Fibroblast of the aortic adventitia (primary cell): ENCODE data around the gene OR52E5. TPM values are rescaled to one million over a fixed set of nuclear protein-coding genes. Genes with fewer than 3 reads are reported as not detected.
A peak's percentile ranks its signal among the peaks of the same experiment; 100 is the strongest.

Source experiments
- DNase-seq: peaks from one replicate; pipeline ENCODE4 v3.0.0-alpha.2; 2010; ENCODE audit warnings: low read depth
- H3K4me3 ChIP-seq: 2 replicates; pipeline ENCODE4 v1.5.1; 2011; ENCODE audit warnings: low read depth, mild to moderate bottlenecking, control low read depth, low read length, moderate library complexity
- CTCF ChIP-seq: IDR thresholded peaks from 2 replicates; pipeline ENCODE4 v1.5.1; 2011; ENCODE audit warnings: mild to moderate bottlenecking, low read length, control low read depth, inconsistent platforms; ENCODE audit not compliant: insufficient read depth
- total RNA-seq: library from RNA; depleted of rRNA; stranded (reverse); fragments of >200 nt; gene quantifications from 2 replicates; pipeline ENCODE4 v1.2.3, GENCODE V29; 2012; ENCODE audit warnings: low replicate concordance

OR52E5 gene
- total RNA-seq, 1 donor, result not detected

DNA sequence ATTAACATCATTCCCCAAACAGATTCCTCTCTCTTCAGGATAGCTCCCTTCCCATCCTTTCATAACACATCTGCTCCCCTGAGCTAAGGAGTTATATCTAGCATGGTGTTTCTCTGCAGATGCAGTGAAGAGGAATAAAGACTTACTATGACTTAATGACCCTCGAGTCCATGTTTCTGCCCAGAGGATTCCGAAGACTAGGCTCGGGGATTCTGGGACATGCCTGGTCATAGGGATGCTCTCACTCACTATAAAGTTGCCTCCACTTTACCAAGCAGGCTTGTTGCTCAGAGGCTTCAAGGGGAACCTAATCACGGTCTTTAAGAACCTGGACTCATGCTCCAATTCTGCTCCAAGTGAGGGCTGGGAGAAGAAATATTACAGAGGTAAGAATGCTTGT is 12.7 kb upstream of the OR52E5 start, which contains the start of gene OR52E4:
OR52E4 (plus strand) TSS at position 301 of the 400 bp plus-strand sequence. CDS start 3,664 bp downstream, outside the sequence.
- H3K4me3 ChIP-seq, result no peak within 1 kb of the TSS
- no peak for TF ChIP-seq CTCF
- no peak for DNase-seq

- no peak for DNase-seq
- H3K4me3 ChIP-seq, result no peak overlapping the region
- no peak for TF ChIP-seq CTCF
Measured at GRCh38 chr11:5881756-5882155, 11.3 kb upstream of the OR52E5 start.

GRCh38 chr11:5887172-5887571 is 5.8 kb upstream of the OR52E5 start:
- no peak for DNase-seq
- TF ChIP-seq CTCF, result no peak
- no peak overlapping the region for H3K4me3 ChIP-seq

GRCh38 chr11:5887661-5888060 is 5.3 kb upstream of the OR52E5 start:
- no peak for TF ChIP-seq CTCF
- no peak for DNase-seq
- no peak overlapping the region for H3K4me3 ChIP-seq

GRCh38 chr11:5891216-5891800 is 1.7 kb upstream of the OR52E5 start:
- DNase-seq, result peak; percentile 33
- H3K4me3 ChIP-seq, result no peak overlapping the region
- peak; percentile 49 for TF ChIP-seq CTCF

GRCh38 chr11:5899534-5899933 is 6.5 kb downstream of the OR52E5 start:
- no peak overlapping the region for H3K4me3 ChIP-seq
- DNase-seq, result no peak
- no peak for TF ChIP-seq CTCF

GRCh38 chr11:5910540-5910939 is 17.5 kb downstream of the OR52E5 start:
- TF ChIP-seq CTCF, result no peak
- DNase-seq, result no peak
- no peak overlapping the region for H3K4me3 ChIP-seq
